H9 (cell line): Measurements from ENCODE around the gene CDH13. TPM values are rescaled to one million over a fixed set of nuclear protein-coding genes. Genes with fewer than 3 reads are reported as not detected.

Source experiments
- DNase-seq: peaks from one replicate; pipeline ENCODE4 v3.0.0-alpha.2; 2017
- H2AFZ ChIP-seq: one replicate; pipeline ENCODE4 v1.6.1; 2013; ENCODE audit warnings: mild to moderate bottlenecking, low read length, control low read depth, moderate library complexity
- H2AK5ac ChIP-seq: 2 replicates; pipeline ENCODE4 v1.6.1; 2013; ENCODE audit warnings: low read length, control low read depth, mixed read lengths; ENCODE audit not compliant: insufficient read length
- H2BK120ac ChIP-seq: one replicate; pipeline ENCODE4 v1.6.1; 2013; ENCODE audit warnings: low read depth, mild to moderate bottlenecking, low read length, control low read depth, inconsistent platforms; ENCODE audit not compliant: poor library complexity, severe bottlenecking
- H2BK12ac ChIP-seq: 2 replicates; pipeline ENCODE4 v1.6.1; 2013; ENCODE audit warnings: low read length, control low read depth, mixed read lengths, low read depth; ENCODE audit not compliant: insufficient read length
- H2BK15ac ChIP-seq: 2 replicates; pipeline ENCODE4 v1.6.1; 2013; ENCODE audit warnings: low read depth, low read length, control low read depth
- H2BK20ac ChIP-seq: one replicate; pipeline ENCODE4 v1.6.1; 2013; ENCODE audit warnings: low read depth, mild to moderate bottlenecking, low read length, control low read depth, inconsistent platforms; ENCODE audit not compliant: poor library complexity, severe bottlenecking
- H2BK5ac ChIP-seq: 2 replicates; pipeline ENCODE4 v1.6.1; 2013; ENCODE audit warnings: low read length, control low read depth, mixed read lengths; ENCODE audit not compliant: insufficient read length
- H3K14ac ChIP-seq: 2 replicates; pipeline ENCODE4 v1.6.1; 2013; ENCODE audit warnings: low read length, control low read depth; ENCODE audit not compliant: insufficient read depth
- H3K18ac ChIP-seq: 2 replicates; pipeline ENCODE4 v1.6.1; 2013; ENCODE audit warnings: low read depth, mild to moderate bottlenecking, mixed read lengths, low read length, control low read depth; ENCODE audit not compliant: insufficient read length
- H3K23ac ChIP-seq: 2 replicates; pipeline ENCODE4 v1.6.1; 2013; ENCODE audit warnings: low read length, control low read depth, mixed read lengths, low read depth; ENCODE audit not compliant: insufficient read length
- H3K23me2 ChIP-seq: 2 replicates; pipeline ENCODE4 v1.6.1; 2013; ENCODE audit warnings: low read depth, mild to moderate bottlenecking, mixed read lengths, low read length, control low read depth; ENCODE audit not compliant: insufficient read length, poor library complexity, severe bottlenecking
- H3K27ac ChIP-seq: 2 replicates; pipeline ENCODE4 v1.5.1; 2013; ENCODE audit warnings: low read length, control low read depth, mixed read lengths, low read depth; ENCODE audit not compliant: insufficient read length
- H3K27me3 ChIP-seq: 2 replicates; pipeline ENCODE4 v1.6.1; 2013; ENCODE audit warnings: low read length, control low read depth, inconsistent platforms; ENCODE audit not compliant: insufficient read depth
- H3K4ac ChIP-seq: 2 replicates; pipeline ENCODE4 v1.6.1; 2013; ENCODE audit warnings: low read depth, mild to moderate bottlenecking, control low read depth, inconsistent platforms, low read length, moderate library complexity
- H3K4me1 ChIP-seq: 2 replicates; pipeline ENCODE4 v1.6.1; 2013; ENCODE audit warnings: low read length, control low read depth, inconsistent platforms; ENCODE audit not compliant: insufficient read depth
- H3K4me2 ChIP-seq: 2 replicates; pipeline ENCODE4 v1.6.1; 2013; ENCODE audit warnings: low read length, control low read depth, mixed read lengths; ENCODE audit not compliant: insufficient read length, insufficient read depth
- H3K56ac ChIP-seq: 2 replicates; pipeline ENCODE4 v1.6.1; 2013; ENCODE audit warnings: low read depth, mild to moderate bottlenecking, mixed read lengths, low read length, control low read depth; ENCODE audit not compliant: insufficient read length
- H3K79me1 ChIP-seq: 2 replicates; pipeline ENCODE4 v1.6.1; 2013; ENCODE audit warnings: low read depth, mild to moderate bottlenecking, moderate library complexity, low read length, control low read depth, inconsistent platforms; ENCODE audit not compliant: insufficient read depth, poor library complexity, severe bottlenecking
- H3K79me2 ChIP-seq: 2 replicates; pipeline ENCODE4 v1.6.1; 2013; ENCODE audit warnings: low read length, control low read depth, inconsistent platforms; ENCODE audit not compliant: insufficient read depth
- H3K9ac ChIP-seq: 2 replicates; pipeline ENCODE4 v1.6.1; 2013; ENCODE audit warnings: low read length, control low read depth, mixed read lengths; ENCODE audit not compliant: insufficient read length; ENCODE audit errors: extremely low read depth
- H3K9me3 ChIP-seq: one replicate; pipeline ENCODE4 v1.6.1; 2013; ENCODE audit warnings: low read depth, low read length, inconsistent platforms; ENCODE audit not compliant: control insufficient read depth
- H3T11ph ChIP-seq: one replicate; pipeline ENCODE4 v1.6.1; 2013; ENCODE audit warnings: mild to moderate bottlenecking, low read length, control low read depth, inconsistent platforms
- H4K20me1 ChIP-seq: one replicate; pipeline ENCODE4 v1.6.1; 2013; ENCODE audit not compliant: control insufficient read depth, insufficient read length, insufficient read depth
- H4K5ac ChIP-seq: 2 replicates; pipeline ENCODE4 v1.6.1; 2013; ENCODE audit warnings: low read depth, mild to moderate bottlenecking, mixed read lengths, low read length, control low read depth; ENCODE audit not compliant: insufficient read length
- H4K8ac ChIP-seq: replicated peaks from 2 replicates; pipeline ENCODE4 v1.6.1; 2013; ENCODE audit warnings: low read length, control low read depth, mixed read lengths, low read depth; ENCODE audit not compliant: insufficient read length
- H4K91ac ChIP-seq: 2 replicates; pipeline ENCODE4 v1.6.1; 2013; ENCODE audit warnings: low read depth, mild to moderate bottlenecking, moderate library complexity, mixed read lengths, low read length, control low read depth; ENCODE audit not compliant: insufficient read length
- H3K27ac Mint-ChIP-seq, 3 experiments: 2 replicates in 2 of 3; 3 replicates in 1 of 3; pipeline ENCODE4 v1.8.0; 2020 to 2021; ENCODE audit warnings: mixed read lengths in 3 of 3, mild to moderate bottlenecking in 1 of 3, moderate library complexity in 1 of 3
- H3K27me3 Mint-ChIP-seq: 2 replicates; pipeline ENCODE4 v1.8.0; 2021; ENCODE audit warnings: low read depth, mild to moderate bottlenecking, moderate library complexity, mixed read lengths
- H3K36me3 Mint-ChIP-seq, 3 experiments: 2 replicates in 2 of 3; 3 replicates in 1 of 3; pipeline ENCODE4 v1.8.0; 2020 to 2021; ENCODE audit warnings: low read depth in 3 of 3, mixed read lengths in 3 of 3; ENCODE audit not compliant: insufficient read depth in 1 of 3
- H3K4me1 Mint-ChIP-seq, 2 experiments: 2 replicates each; pipeline ENCODE4 v1.8.0; 2020; ENCODE audit warnings: mixed read lengths in 2 of 2
- H3K4me3 Mint-ChIP-seq, 2 experiments: 2 replicates in 1 of 2; 3 replicates in 1 of 2; pipeline ENCODE4 v1.8.0; 2020 to 2021; ENCODE audit warnings: mild to moderate bottlenecking in 2 of 2, mixed read lengths in 2 of 2, moderate library complexity in 1 of 2
- H3K9me3 Mint-ChIP-seq, 2 experiments: 2 replicates in 1 of 2; 3 replicates in 1 of 2; pipeline ENCODE4 v1.8.0; 2020; ENCODE audit warnings: mild to moderate bottlenecking in 2 of 2, mixed read lengths in 2 of 2, moderate library complexity in 1 of 2
- CTCF ChIP-seq: fragments of 200-600 bp; sonication (generic); conservative IDR thresholded peaks from 3 replicates; pipeline ENCODE4 v1.8.0; 2021; ENCODE audit warnings: antibody characterized with exemption, mild to moderate bottlenecking
- WGBS: extraction: QIAGEN DNeasy Blood & Tissue Kit; methylation state at CpG from one replicate; pipeline ENCODE4 v1.1.7; 2013; ENCODE audit warnings: missing lambda C conversion rate, low lambda C conversion rate, mixed read lengths; ENCODE audit not compliant: insufficient read length; ENCODE audit errors: extremely low coverage; 5-methylcytosine and 5-hydroxymethylcytosine counted together
- total RNA-seq: library from RNA; stranded (reverse); gene quantifications from 2 replicates; pipeline ENCODE4 v1.2.1, GENCODE V29; 2021

Gene CDH13
- total RNA-seq, 1 experiment from 2014 or later, result 1.5 TPM

DNA sequence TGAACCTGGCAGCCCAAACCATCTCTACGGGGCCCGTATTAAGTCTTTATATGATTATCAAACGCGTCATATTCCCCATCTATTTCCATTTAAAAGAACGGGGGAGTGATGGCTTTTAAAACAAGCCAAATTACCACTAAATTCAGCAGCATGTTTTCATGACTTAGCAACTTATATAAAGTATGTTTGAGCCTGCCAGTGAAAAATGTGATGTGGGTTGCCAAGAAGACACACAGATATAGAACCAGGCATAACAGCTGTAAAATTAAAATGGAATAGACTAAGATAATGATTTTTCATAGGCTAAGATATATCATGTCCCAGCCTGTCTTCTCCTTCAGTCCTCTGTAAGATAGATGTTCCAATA lies 1136.2 kb downstream of the CDH13 start:
- H3K27me3 Mint-ChIP-seq, result no peaks in the 10 kb centered on the region
- H2BK20ac ChIP-seq, result no peak overlapping the region
- H3K27ac Mint-ChIP-seq, result peak overlapping the region in 1 of 3 experiments; percentile 29; a peak in 1 of 7 replicates
- no peak overlapping the region for H3T11ph ChIP-seq
- H3K9me3 ChIP-seq, result no peaks in the 10 kb centered on the region
- H3K4me1 Mint-ChIP-seq, result peaks cover 7 to 10% of the 10 kb centered on the region in 2 experiments
- no peak overlapping the region for H3K14ac ChIP-seq
- H3K4me3 Mint-ChIP-seq, result no peak overlapping the region
- H2BK120ac ChIP-seq, result no peak overlapping the region
- H3K23ac ChIP-seq, result no peak overlapping the region
- H4K8ac ChIP-seq, result no peak overlapping the region
- no peak overlapping the region for H4K5ac ChIP-seq
- no peaks in the 10 kb centered on the region for H3K79me2 ChIP-seq
- H3K9me3 Mint-ChIP-seq, result peaks cover 11 to 12% of the 10 kb centered on the region in 2 experiments; a peak in 4 of 5 replicates
- H2BK15ac ChIP-seq, result no peak overlapping the region
- no peak for DNase-seq
- no peaks in the 10 kb centered on the region for H4K20me1 ChIP-seq
- H3K18ac ChIP-seq, result no peak overlapping the region
- no peaks in the 10 kb centered on the region for H3K23me2 ChIP-seq
- no peaks in the 10 kb centered on the region for H3K79me1 ChIP-seq
- H3K27me3 ChIP-seq, result no peaks in the 10 kb centered on the region
- no peak overlapping the region for H2BK12ac ChIP-seq
- no peak for TF ChIP-seq CTCF
- no peak overlapping the region for H3K9ac ChIP-seq
- no CpG with 5 or more reads among the region's 5 CpGs for WGBS
- no peak overlapping the region for H3K56ac ChIP-seq
- no peaks in the 10 kb centered on the region; a peak in 3 of 7 replicates for H3K36me3 Mint-ChIP-seq
- no peak overlapping the region for H3K27ac ChIP-seq
- H4K91ac ChIP-seq, result no peak overlapping the region
- no peak overlapping the region for H2AK5ac ChIP-seq
- no peak overlapping the region for H3K4me2 ChIP-seq
- no peaks in the 10 kb centered on the region for H3K4me1 ChIP-seq
- no peak overlapping the region for H3K4ac ChIP-seq
- H2BK5ac ChIP-seq, result no peak overlapping the region
- H2AFZ ChIP-seq, result no peak overlapping the region
